Hematopoietic multipotent progenitor cell treated with erythropoietin and hydrocortisone succinate and interleukin-3 and kit ligand, for 8 days (in vitro differentiated cells): ENCODE data around the gene SLC6A5.
A peak's percentile ranks its signal among the peaks of the same experiment; 100 is the strongest.

ENCODE experiments used
- DNase-seq: peaks from one replicate; pipeline ENCODE4 v3.0.0-alpha.2; 2015

The SLC6A5 gene

DNA sequence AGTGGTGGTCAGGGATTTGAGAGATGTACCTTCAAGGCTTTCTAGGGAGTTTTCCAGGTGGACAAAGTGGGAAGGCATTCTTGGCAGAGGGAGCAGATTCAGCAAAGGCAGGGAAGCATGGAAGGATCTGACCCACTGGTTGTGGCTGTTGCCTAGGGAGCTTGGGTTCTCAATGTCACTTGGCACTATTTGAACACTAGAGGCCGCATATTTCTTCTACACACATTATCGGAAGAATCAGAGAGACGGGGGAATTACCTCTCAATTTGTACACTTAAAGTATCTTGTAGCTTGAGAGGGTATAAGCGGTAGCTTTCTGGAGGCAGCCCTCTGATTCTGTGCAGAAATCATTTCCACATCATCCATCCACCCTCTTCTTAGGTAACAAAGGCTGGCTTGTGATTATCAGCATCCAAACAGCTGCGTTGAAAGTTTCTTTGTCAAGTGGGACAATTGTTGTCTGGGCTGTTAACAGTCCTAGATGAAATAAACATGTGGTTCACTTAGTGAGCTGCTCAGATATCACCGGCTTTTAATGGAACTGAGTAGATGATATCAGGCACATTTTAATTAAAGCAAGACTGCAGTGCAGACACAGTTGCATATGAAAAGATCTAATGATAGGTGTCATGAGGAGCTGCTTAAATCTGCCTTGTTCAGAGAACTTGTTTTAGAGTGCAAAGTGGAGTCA, 72.6 kb downstream of the SLC6A5 start:
- DNase-seq: peak; percentile 7

DNA sequence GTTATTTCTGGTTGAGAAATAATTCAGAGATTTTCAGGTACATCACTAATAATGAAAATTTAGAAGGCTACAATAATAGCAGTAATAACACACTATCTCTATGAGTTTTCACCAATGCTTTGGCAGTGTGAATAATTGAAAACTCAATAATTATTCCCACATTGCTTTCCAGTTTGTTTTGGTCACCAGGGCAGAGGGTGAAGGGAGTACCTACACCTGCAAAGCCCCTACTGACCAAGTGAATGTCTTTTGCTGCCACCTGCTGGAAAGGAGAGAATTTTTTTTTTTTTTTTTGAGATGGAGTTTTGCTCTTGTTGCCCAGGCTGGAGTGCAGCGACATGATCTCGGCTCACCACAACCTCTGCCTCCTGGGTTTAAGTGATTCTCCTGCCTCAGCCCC, 73.2 kb downstream of the SLC6A5 start:
- DNase-seq: peak; percentile 25

DNA sequence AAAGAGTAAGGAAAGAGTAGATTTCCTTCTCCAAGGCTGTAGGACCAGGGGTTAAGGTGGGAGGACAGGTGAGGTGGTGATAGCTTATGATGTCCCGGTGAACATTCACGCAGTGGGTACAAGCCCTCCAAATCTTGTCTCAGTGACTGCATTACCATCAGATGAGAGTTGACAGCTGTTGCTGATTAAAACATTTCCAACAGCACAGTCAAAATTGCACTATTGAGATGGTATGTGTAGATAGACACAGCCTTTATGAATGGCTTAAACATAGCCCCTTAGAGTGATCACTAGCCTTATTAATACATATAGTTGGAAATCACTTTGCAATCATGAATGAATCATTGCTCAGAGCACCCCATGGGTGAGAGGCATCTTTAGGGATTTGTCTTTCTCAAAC, 77.2 kb downstream of the SLC6A5 start:
- DNase-seq: no peak

DNA sequence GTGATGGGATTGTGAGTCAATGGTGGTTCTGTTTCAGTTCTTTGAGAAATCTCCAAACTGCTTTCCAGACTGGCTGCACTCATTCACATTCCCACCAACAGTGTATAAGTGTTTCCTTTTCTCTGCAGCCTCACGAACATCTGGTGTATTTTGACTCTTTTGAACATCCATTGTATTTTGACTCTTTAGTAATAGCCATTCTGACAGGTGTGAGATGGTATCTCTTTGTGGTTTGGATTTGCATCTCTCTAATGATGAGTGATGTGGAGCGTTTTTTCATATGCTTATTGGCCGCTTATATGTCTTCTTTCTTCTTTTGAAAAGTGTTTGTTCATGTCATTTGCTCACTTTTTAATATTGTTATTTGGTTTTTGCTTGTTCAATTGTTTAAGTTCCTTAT, 89.4 kb downstream of the SLC6A5 start:
- DNase-seq: no peak

DNA sequence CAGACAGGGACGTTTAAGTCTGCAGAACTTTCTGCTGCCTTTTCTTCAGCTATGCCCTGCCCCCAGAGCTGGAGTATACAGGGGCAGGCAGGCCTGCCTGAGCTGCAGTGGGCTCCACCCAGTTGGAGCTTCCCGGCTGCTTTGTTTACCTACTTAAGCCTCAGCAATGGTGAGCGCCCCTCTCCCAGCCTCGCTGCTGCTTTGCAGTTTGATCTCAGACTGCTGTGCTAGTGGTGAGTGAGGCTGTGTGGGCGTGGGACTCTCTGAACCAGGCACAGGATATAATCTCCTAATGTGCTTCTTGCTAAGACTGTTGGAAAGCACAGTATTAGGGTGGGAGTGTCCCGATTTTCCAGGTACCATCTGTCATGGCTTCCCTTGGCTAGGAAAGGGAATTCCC, 108.5 kb downstream of the SLC6A5 start:
- DNase-seq: no peak
